Measurements from ENCODE around the gene ASIC4. TPM values are rescaled to one million over a fixed set of nuclear protein-coding genes. Genes with fewer than 3 reads are reported as not detected.

The ASIC4 gene
- total RNA-seq, 2 donors from 2014 or later, result not detected

- Histone ChIP-seq H3K4me1 (peaks cover 14% of the 10 kb centered on the region), H3K9me3 (no peaks in the 10 kb centered on the region), H3K36me3 (replicated peaks in 1 of 2; ENCODE audit: insufficient read depth in 1 of 2, low read depth in 2 of 2) (peaks cover 0 to 3% of the 10 kb centered on the region in 2 donors), H3K27me3 (peaks cover 0 to 9% of the 10 kb centered on the region in 2 donors), H3K4me3 (no peak overlapping the region), H3K27ac (no peak overlapping the region)
- DNase-seq (no peak), ATAC-seq (no peak)
- TF ChIP-seq CTCF (IDR thresholded peaks at IDR 0.05) (no peak), POLR2A (IDR thresholded peaks at IDR 0.05) (no peak)
- intact Hi-C loops (cut with DNase I), result loop anchor here (5.0 kb wide), 1 partner anchor 37 kb away; the partner anchor contains the start of gene GMPPA
- WGBS, 2 donors, result 66% methylated on average over 3 to 6 of the region's 6 CpGs
Observed at GRCh38 chr2:219533930-219534661, 19.8 kb downstream of the ASIC4 start.

- WGBS, 2 donors, result 60 to 72% methylated on average over 15 to 16 of the region's 16 CpGs
- Histone ChIP-seq H3K4me1 (peaks cover 14% of the 10 kb centered on the region), H3K9me3 (no peaks in the 10 kb centered on the region), H3K4me3 (no peak overlapping the region), H3K27ac (no peak overlapping the region), H3K36me3 (replicated peaks in 1 of 2; ENCODE audit: insufficient read depth in 1 of 2, low read depth in 2 of 2) (peaks cover 0 to 18% of the 10 kb centered on the region in 2 donors), H3K27me3 (no peaks in the 10 kb centered on the region)
- TF ChIP-seq CTCF (IDR thresholded peaks at IDR 0.05) (no peak), POLR2A (IDR thresholded peaks at IDR 0.05) (no peak)
- ATAC-seq (no peak), DNase-seq (no peak)
- intact Hi-C loops (cut with DNase I), result loop anchor here (5.0 kb wide), 1 partner anchor 101 kb away; no protein-coding TSS in a partner anchor
Observed at GRCh38 chr2:219536425-219536824, 22.1 kb downstream of the ASIC4 start.

DNA sequence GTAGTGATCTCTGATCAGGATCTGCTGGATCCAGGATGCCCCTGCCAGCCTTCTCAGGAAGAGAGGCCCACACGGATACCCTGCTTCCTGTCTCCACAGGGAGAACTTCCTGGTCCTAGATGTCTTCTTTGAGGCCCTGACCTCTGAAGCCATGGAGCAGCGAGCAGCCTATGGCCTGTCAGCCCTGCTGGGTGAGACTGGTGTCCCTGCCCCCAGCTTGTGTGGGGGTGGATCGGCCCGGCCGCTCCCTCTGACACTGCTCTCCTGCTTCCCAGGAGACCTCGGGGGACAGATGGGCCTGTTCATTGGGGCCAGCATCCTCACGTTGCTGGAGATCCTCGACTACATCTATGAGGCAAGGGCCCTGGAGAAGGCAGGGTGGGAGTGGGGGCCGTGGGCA, 22.7 kb downstream of the ASIC4 start:
- H3K4me3 ChIP-seq, result no peak overlapping the region
- H3K27ac ChIP-seq, result no peak overlapping the region
- WGBS, 2 donors, result 32 to 58% methylated on average over 9 of the region's 9 CpGs
- peaks cover 0 to 18% of the 10 kb centered on the region in 2 donors for H3K36me3 ChIP-seq (replicated peaks in 1 of 2; ENCODE audit: insufficient read depth in 1 of 2, low read depth in 2 of 2)
- ATAC-seq (no peak), DNase-seq (no peak)
- no peak for TF ChIP-seq CTCF (IDR thresholded peaks at IDR 0.05)
- no peak for TF ChIP-seq POLR2A (IDR thresholded peaks at IDR 0.05)
- peaks cover 20% of the 10 kb centered on the region for H3K4me1 ChIP-seq
- no peaks in the 10 kb centered on the region for H3K9me3 ChIP-seq
- no peaks in the 10 kb centered on the region for H3K27me3 ChIP-seq
- intact Hi-C loops (cut with DNase I), result loop anchor here (5.0 kb wide), 1 partner anchor 100 kb away; no protein-coding TSS in a partner anchor

- TF ChIP-seq POLR2A (IDR thresholded peaks at IDR 0.05) (no peak), CTCF (IDR thresholded peaks at IDR 0.05) (no peak)
- no peaks in the 10 kb centered on the region for H3K9me3 ChIP-seq
- peaks cover 0 to 18% of the 10 kb centered on the region in 2 donors for H3K36me3 ChIP-seq (replicated peaks in 1 of 2; ENCODE audit: insufficient read depth in 1 of 2, low read depth in 2 of 2)
- no peak for DNase-seq
- whole genome bisulfite sequencing, 2 donors, result 47 to 61% methylated on average over 13 to 15 of the region's 15 CpGs
- H3K4me1 ChIP-seq, result peaks cover 28% of the 10 kb centered on the region
- ATAC-seq, result no peak
- H3K4me3 ChIP-seq, result no peak overlapping the region
- H3K27me3 ChIP-seq, result no peaks in the 10 kb centered on the region
- H3K27ac ChIP-seq, result no peak overlapping the region
- intact Hi-C loops (cut with DNase I), result loop anchor here (5.0 kb wide), 1 partner anchor 99 kb away; no protein-coding TSS in a partner anchor
Observed at GRCh38 chr2:219537657-219538488, 23.6 kb downstream of the ASIC4 start.

Measured in body of pancreas (tissue), 4 donors.